Endothelial cell of umbilical vein (primary cell): ENCODE measurements around the gene KANK4. TPM values are rescaled to one million over a fixed set of nuclear protein-coding genes. Genes with fewer than 3 reads are reported as not detected.

Source experiments
- BruUV-seq: library from RNA; stranded (reverse); fragments of 400-500 nt; replicated peaks from 2 replicates; lab custom pipeline; 2021; lab: Mats Ljungman, UMichigan
- CTCF ChIA-PET: fragments of 300-600, 350-600 bp; sonication (Branson Sonifier 250); formaldehyde crosslinking; loops from one replicate; lab custom pipeline; 2021; ENCODE audit warnings: antibody characterized with exemption, inconsistent platforms; lab: Charles Lee
- POLR2A ChIA-PET: fragments of 300-600, 350-600 bp; sonication (Branson Sonifier 250); formaldehyde crosslinking; loops from one replicate; lab custom pipeline; 2021; ENCODE audit warnings: antibody characterized with exemption, inconsistent platforms; lab: Charles Lee
- DNase-seq: peaks from one replicate; pipeline ENCODE4 v3.0.0-alpha.2; 2011; ENCODE audit warnings: low read depth, low spot score
- FAIRE-seq: peaks from 2 replicates; lab custom pipeline; 2011; peaks lifted over from hg19 to GRCh38; lab: Jason Lieb, UNC
- H2AFZ ChIP-seq: 2 replicates; pipeline ENCODE4 v1.6.0; 2012; ENCODE audit warnings: low read depth, low read length, control low read depth, inconsistent platforms
- H3K27ac ChIP-seq: 2 replicates; pipeline ENCODE4 v1.5.1; 2011; ENCODE audit warnings: low read depth, mild to moderate bottlenecking, control low read depth, low read length, moderate library complexity; ENCODE audit not compliant: insufficient read depth
- H3K27me3 ChIP-seq, 2 experiments: 2 replicates each; pipeline versions ENCODE4 v1.6.0 to v1.6.1; 2011; ENCODE audit warnings: low read length in 2 of 2, mixed read lengths in 1 of 2; ENCODE audit not compliant: control insufficient read depth in 2 of 2, insufficient read depth in 2 of 2
- H3K36me3 ChIP-seq, 2 experiments: 2 replicates in 1 of 2; 3 replicates in 1 of 2; pipeline ENCODE4 v1.5.1; 2011; ENCODE audit warnings: low read length in 2 of 2, mild to moderate bottlenecking in 1 of 2, moderate library complexity in 1 of 2; ENCODE audit not compliant: control insufficient read depth in 2 of 2, insufficient read depth in 2 of 2; ENCODE audit errors: extremely low read depth in 1 of 2
- H3K4me1 ChIP-seq: 3 replicates; pipeline ENCODE4 v1.5.1; 2011; ENCODE audit warnings: mild to moderate bottlenecking, low read length; ENCODE audit not compliant: control insufficient read depth, insufficient read depth; ENCODE audit errors: extremely low read depth
- H3K4me2 ChIP-seq: 2 replicates; pipeline ENCODE4 v1.6.1; 2011; ENCODE audit warnings: low read length, control low read depth, mixed read lengths; ENCODE audit not compliant: insufficient read depth
- H3K4me3 ChIP-seq, 3 experiments: fragments of 200-600 bp in 1 of 3; sonication (generic), shearing (Covaris generic) in 1 of 3; replicated peaks in 1 of 3; 2 replicates each; pipeline ENCODE4 v1.5.1; 2011 to 2016; ENCODE audit warnings: control low read depth in 3 of 3, low read length in 3 of 3, mild to moderate bottlenecking in 2 of 3, inconsistent platforms in 1 of 3, low read depth in 1 of 3, moderate library complexity in 1 of 3; ENCODE audit not compliant: insufficient read depth in 1 of 3
- H3K79me2 ChIP-seq: 2 replicates; pipeline ENCODE4 v1.6.0; 2012; ENCODE audit warnings: low read length, inconsistent platforms; ENCODE audit not compliant: control insufficient read depth, insufficient read depth
- H3K9ac ChIP-seq: replicated peaks from 2 replicates; pipeline ENCODE3; 2011; ENCODE audit warnings: low read length, control low read depth; ENCODE audit not compliant: insufficient read depth; ENCODE audit errors: extremely low read depth
- H3K9me1 ChIP-seq: replicated peaks from 3 replicates; pipeline ENCODE4 v1.6.0; 2011; ENCODE audit warnings: mild to moderate bottlenecking, low read length; ENCODE audit not compliant: control insufficient read depth, insufficient read depth; ENCODE audit errors: extremely low read depth
- H3K9me3 ChIP-seq: replicated peaks from 2 replicates; pipeline ENCODE4 v1.5.1; 2012; ENCODE audit warnings: low read length, inconsistent platforms; ENCODE audit not compliant: control insufficient read depth, insufficient read depth
- H4K20me1 ChIP-seq: replicated peaks from 2 replicates; pipeline ENCODE3; 2011; ENCODE audit warnings: mild to moderate bottlenecking, low read length; ENCODE audit not compliant: control insufficient read depth, insufficient read depth; ENCODE audit errors: extremely low read depth
- EZH2 ChIP-seq: IDR thresholded peaks from 2 replicates; pipeline ENCODE4 v1.6.1; 2012; ENCODE audit warnings: borderline replicate concordance, low read depth, mild to moderate bottlenecking, moderate library complexity, low read length, inconsistent platforms; ENCODE audit not compliant: severe bottlenecking
- FOS ChIP-seq: IDR thresholded peaks from 2 replicates; pipeline ENCODE4 v1.6.1; 2011; ENCODE audit warnings: mild to moderate bottlenecking, low read length, moderate library complexity, borderline replicate concordance; ENCODE audit not compliant: insufficient read depth
- GATA2 ChIP-seq: IDR thresholded peaks from 2 replicates; pipeline ENCODE4 v1.7.0; 2011; ENCODE audit warnings: low read depth, mild to moderate bottlenecking, moderate library complexity, mixed read lengths, low read length; ENCODE audit not compliant: insufficient read length, insufficient read depth
- JUN ChIP-seq: IDR thresholded peaks from 2 replicates; pipeline ENCODE4 v1.6.1; 2011; ENCODE audit warnings: borderline replicate concordance, low read depth; ENCODE audit not compliant: insufficient read length, insufficient read depth
- MYC ChIP-seq: IDR thresholded peaks from one replicate; pipeline ENCODE4 v1.6.1; 2011; ENCODE audit warnings: mild to moderate bottlenecking, low read depth, low read length
- POLR2A ChIP-seq: IDR thresholded peaks from 2 replicates; pipeline ENCODE4 v1.6.1; 2012; ENCODE audit warnings: low read depth, mild to moderate bottlenecking, control low read depth, low read length
- POLR2AphosphoS5 ChIP-seq: IDR thresholded peaks from 2 replicates; pipeline ENCODE4 v1.6.1; 2012; ENCODE audit warnings: low read depth, mild to moderate bottlenecking, control low read depth, low read length, moderate library complexity; ENCODE audit not compliant: insufficient read depth
- dilution Hi-C: fragments of 300-500 bp; cut with MboI; formaldehyde crosslinking; loops from one replicate; pipeline ENCODE4 v1.15.0; 2019; ENCODE audit warnings: low sequenced_read_pairs; ENCODE audit not compliant: extremely low pct_ligation_motif_present
- intact Hi-C: fragments of 100-400 bp; cut with micrococcal nuclease; formaldehyde crosslinking; loops from one replicate; pipeline ENCODE4 v1.10.0; 2022
- polyA plus RNA-seq, 4 experiments: library from polyadenylated mRNA; depleted of rRNA in 3 of 4; stranded (reverse) in 3 of 4; unstranded in 1 of 4; fragments of >200 nt; gene quantifications; 2 replicates each; pipeline versions ENCODE4 v1.2.1 to v1.2.3, GENCODE V29; 2011 to 2012; ENCODE audit warnings: missing spikeins in 1 of 4
- total RNA-seq: library from RNA; stranded (reverse); gene quantifications from 2 replicates; pipeline ENCODE4 v1.2.3, GENCODE V29; 2021
- TF ChIP-seq, protein P1 (sequence below), 2 donors: IDR thresholded peaks; 1 replicate in 1 of 2; 2 replicates in 1 of 2; pipeline ENCODE4 v1.5.1; 2011; ENCODE audit warnings: low read length in 2 of 2, mild to moderate bottlenecking in 2 of 2, moderate library complexity in 2 of 2, control low read depth in 1 of 2, inconsistent platforms in 1 of 2, low read depth in 1 of 2; ENCODE audit not compliant: insufficient read depth in 1 of 2; ENCODE audit errors: extremely low read depth in 1 of 2
- TF ChIP-seq, protein P2 (sequence below): IDR thresholded peaks from 2 replicates; pipeline ENCODE4 v1.6.1; 2011; ENCODE audit not compliant: insufficient read depth, insufficient read length

KANK4 gene
- total and polyA plus RNA-seq, 2 donors (not counting 3 experiments of a cell fraction or from before 2014, with no cell fraction given), result not detected

DNA sequence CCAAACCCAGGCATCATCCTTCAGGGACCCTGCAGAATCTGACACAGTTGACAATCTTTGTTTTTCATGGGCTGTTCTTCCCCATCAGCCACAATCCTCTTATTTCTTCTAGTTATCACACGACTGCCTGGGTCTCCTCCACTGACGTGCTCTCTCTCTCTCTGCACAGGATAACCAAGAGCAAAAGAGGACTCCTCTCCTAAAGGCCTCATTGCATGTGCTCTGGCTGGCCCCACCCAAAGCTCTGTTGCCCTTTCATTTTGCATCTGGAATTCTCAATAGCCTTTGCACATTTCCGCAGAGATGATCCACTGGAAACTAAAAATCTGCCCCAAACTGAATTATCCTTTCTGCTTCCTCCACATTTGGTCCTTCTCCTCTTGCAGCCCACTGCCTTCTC lies 58.5 kb downstream of the KANK4 start:
- POLR2A ChIA-PET, result no interaction called here
- intact Hi-C loops, result no loop called here

More for the DNA sequence above, 58.5 kb downstream of the KANK4 start:
- Histone ChIP-seq H3K9ac (no peak overlapping the region), H3K4me3 (no peak overlapping the region), H3K27me3 (no peaks in the 10 kb centered on the region), H4K20me1 (no peaks in the 10 kb centered on the region), H3K36me3 (no peaks in the 10 kb centered on the region), H3K79me2 (no peaks in the 10 kb centered on the region), H3K9me3 (no peaks in the 10 kb centered on the region), H2AFZ (no peak overlapping the region), H3K4me1 (no peaks in the 10 kb centered on the region), H3K27ac (no peak overlapping the region), H3K4me2 (no peak overlapping the region), H3K9me1 (no peaks in the 10 kb centered on the region)
- dilution Hi-C loops, result no loop called here
- DNase-seq (no peak), FAIRE-seq (no peak)
- CTCF ChIA-PET, result no interaction called here
- no TSS peak for BruUV-seq
- no peak for TF ChIP-seq POLR2AphosphoS5
- TF ChIP-seq EZH2, result no peak
- TF ChIP-seq GATA2, result no peak
- no peak for TF ChIP-seq FOS
- no peak for TF ChIP-seq JUN
- TF ChIP-seq POLR2A, result no peak
- TF ChIP-seq, protein P1, sequence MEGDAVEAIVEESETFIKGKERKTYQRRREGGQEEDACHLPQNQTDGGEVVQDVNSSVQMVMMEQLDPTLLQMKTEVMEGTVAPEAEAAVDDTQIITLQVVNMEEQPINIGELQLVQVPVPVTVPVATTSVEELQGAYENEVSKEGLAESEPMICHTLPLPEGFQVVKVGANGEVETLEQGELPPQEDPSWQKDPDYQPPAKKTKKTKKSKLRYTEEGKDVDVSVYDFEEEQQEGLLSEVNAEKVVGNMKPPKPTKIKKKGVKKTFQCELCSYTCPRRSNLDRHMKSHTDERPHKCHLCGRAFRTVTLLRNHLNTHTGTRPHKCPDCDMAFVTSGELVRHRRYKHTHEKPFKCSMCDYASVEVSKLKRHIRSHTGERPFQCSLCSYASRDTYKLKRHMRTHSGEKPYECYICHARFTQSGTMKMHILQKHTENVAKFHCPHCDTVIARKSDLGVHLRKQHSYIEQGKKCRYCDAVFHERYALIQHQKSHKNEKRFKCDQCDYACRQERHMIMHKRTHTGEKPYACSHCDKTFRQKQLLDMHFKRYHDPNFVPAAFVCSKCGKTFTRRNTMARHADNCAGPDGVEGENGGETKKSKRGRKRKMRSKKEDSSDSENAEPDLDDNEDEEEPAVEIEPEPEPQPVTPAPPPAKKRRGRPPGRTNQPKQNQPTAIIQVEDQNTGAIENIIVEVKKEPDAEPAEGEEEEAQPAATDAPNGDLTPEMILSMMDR (IDR thresholded peaks at IDR 0.05; ENCODE audit: extremely low read depth in 1 of 2, insufficient read depth in 1 of 2, low read depth in 1 of 2, low read length in 2 of 2), result no peak
- TF ChIP-seq, protein P2, sequence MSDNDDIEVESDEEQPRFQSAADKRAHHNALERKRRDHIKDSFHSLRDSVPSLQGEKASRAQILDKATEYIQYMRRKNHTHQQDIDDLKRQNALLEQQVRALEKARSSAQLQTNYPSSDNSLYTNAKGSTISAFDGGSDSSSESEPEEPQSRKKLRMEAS, result no peak
- no peak for TF ChIP-seq MYC
